Measurements from ENCODE around the gene PSMG2.

Gene PSMG2

GRCh38 chr18:12767580-12768155 lies 64.8 kb downstream of the PSMG2 start:
- DNase-seq: no peak

GRCh38 chr18:12768625-12769024 lies 65.8 kb downstream of the PSMG2 start:
- no peak for DNase-seq

- no peak for DNase-seq
These were observed 66.3 kb downstream of the PSMG2 start for GRCh38 chr18:12769136-12769535.

GRCh38 chr18:12769644-12770440 lies 67.0 kb downstream of the PSMG2 start:
- no peak for DNase-seq

- DNase-seq: no peak
These were observed 67.8 kb downstream of the PSMG2 start for GRCh38 chr18:12770469-12771219.

- no peak for DNase-seq
These were observed 69.3 kb downstream of the PSMG2 start for GRCh38 chr18:12772111-12772510.

- DNase-seq: no peak
These were observed 70.5 kb downstream of the PSMG2 start for GRCh38 chr18:12773369-12773768.

GRCh38 chr18:12774982-12775381 lies 72.1 kb downstream of the PSMG2 start:
- DNase-seq: no peak

All from NCI-H1436 treated with DMSO at 0.1 percent for 48 hours (cell line).